CD14-positive monocyte (primary cell): ENCODE results near the gene STK11IP. TPM values are rescaled to one million over a fixed set of nuclear protein-coding genes. Genes with fewer than 3 reads are reported as not detected.

Source experiments
- DNase-seq, 3 donors: peaks; one replicate each; pipeline ENCODE4 v3.0.0-alpha.2; 2011 to 2022
- H2AFZ ChIP-seq: 2 replicates; pipeline ENCODE4 v1.6.0; 2012; ENCODE audit warnings: mild to moderate bottlenecking, low read depth, low read length, inconsistent platforms; ENCODE audit not compliant: insufficient read depth, poor library complexity, severe bottlenecking
- H3K27ac ChIP-seq, 2 donors: 1 replicate in 1 of 2; 2 replicates in 1 of 2; pipeline ENCODE4 v1.5.1; 2012 to 2013; ENCODE audit warnings: low read length in 2 of 2, control low read depth in 1 of 2, inconsistent platforms in 1 of 2, low read depth in 1 of 2, mild to moderate bottlenecking in 1 of 2
- H3K27me3 ChIP-seq, 2 donors: one replicate each; pipeline versions ENCODE4 v1.6.0 to v1.6.1; 2011 to 2013; ENCODE audit warnings: low read length in 2 of 2; ENCODE audit not compliant: control insufficient read depth in 2 of 2, insufficient read depth in 2 of 2
- H3K36me3 ChIP-seq, 2 donors: replicated peaks in 1 of 2; 1 replicate in 1 of 2; 2 replicates in 1 of 2; pipeline versions ENCODE4 v1.5.1 to v1.6.1; 2012 to 2013; ENCODE audit warnings: low read length in 2 of 2, control low read depth in 1 of 2, inconsistent platforms in 1 of 2, mild to moderate bottlenecking in 1 of 2; ENCODE audit not compliant: insufficient read depth in 2 of 2, control insufficient read depth in 1 of 2
- H3K4me1 ChIP-seq, 2 donors: 1 replicate in 1 of 2; 2 replicates in 1 of 2; pipeline versions ENCODE4 v1.5.1 to v1.6.1; 2012 to 2013; ENCODE audit warnings: low read length in 2 of 2, control low read depth in 1 of 2, inconsistent platforms in 1 of 2, mild to moderate bottlenecking in 1 of 2, moderate library complexity in 1 of 2; ENCODE audit not compliant: insufficient read depth in 2 of 2, control insufficient read depth in 1 of 2
- H3K4me2 ChIP-seq: replicated peaks from 2 replicates; pipeline ENCODE3; 2012; ENCODE audit warnings: low read length, moderate library complexity, mild to moderate bottlenecking; ENCODE audit not compliant: poor library complexity, severe bottlenecking; ENCODE audit errors: extremely low read depth
- H3K4me3 ChIP-seq, 3 experiments: fragments of 200-600 bp in 1 of 3; sonication (generic) in 1 of 3; replicated peaks in 1 of 3; 1 replicate in 2 of 3; 2 replicates in 1 of 3; pipeline ENCODE4 v1.5.1; 2011 to 2013; ENCODE audit warnings: low read length in 3 of 3, mild to moderate bottlenecking in 3 of 3, control low read depth in 2 of 3, low read depth in 2 of 3, inconsistent platforms in 1 of 3, moderate library complexity in 1 of 3
- H3K79me2 ChIP-seq: 2 replicates; pipeline ENCODE4 v1.6.0; 2012; ENCODE audit warnings: mild to moderate bottlenecking, control low read depth, inconsistent platforms, low read length, moderate library complexity; ENCODE audit not compliant: insufficient read depth
- H3K9ac ChIP-seq: 2 replicates; pipeline ENCODE4 v1.6.0; 2017; ENCODE audit warnings: low read length, mild to moderate bottlenecking; ENCODE audit not compliant: insufficient read depth, poor library complexity, severe bottlenecking
- H3K9me3 ChIP-seq, 2 donors: replicated peaks in 1 of 2; 1 replicate in 1 of 2; 2 replicates in 1 of 2; pipeline versions ENCODE4 v1.5.1 to v1.6.1; 2012 to 2013; ENCODE audit warnings: low read length in 2 of 2, control low read depth in 1 of 2; ENCODE audit not compliant: control insufficient read depth in 1 of 2, insufficient read depth in 1 of 2
- H4K20me1 ChIP-seq: 2 replicates; pipeline ENCODE4 v1.6.0; 2012; ENCODE audit warnings: mild to moderate bottlenecking, low read length, control low read depth, moderate library complexity; ENCODE audit not compliant: insufficient read depth
- H3K27ac Mint-ChIP-seq, 7 donors: one replicate each; pipeline ENCODE4 v1.8.0; 2020; ENCODE audit warnings: mild to moderate bottlenecking in 7 of 7, mixed read lengths in 7 of 7, moderate library complexity in 6 of 7, inconsistent platforms in 2 of 7
- H3K27me3 Mint-ChIP-seq, 3 donors: one replicate each; pipeline ENCODE4 v1.8.0; 2021 to 2022; ENCODE audit warnings: low read depth in 3 of 3, mild to moderate bottlenecking in 3 of 3, mixed read lengths in 3 of 3, moderate library complexity in 3 of 3, inconsistent platforms in 1 of 3
- H3K36me3 Mint-ChIP-seq, 2 donors: one replicate each; pipeline ENCODE4 v1.8.0; 2020; ENCODE audit warnings: mixed read lengths in 2 of 2, inconsistent platforms in 1 of 2, mild to moderate bottlenecking in 1 of 2
- H3K4me1 Mint-ChIP-seq: one replicate; pipeline ENCODE4 v1.8.0; 2020; ENCODE audit warnings: mild to moderate bottlenecking, mixed read lengths
- H3K4me3 Mint-ChIP-seq, 2 donors: one replicate each; pipeline ENCODE4 v1.8.0; 2020; ENCODE audit warnings: mild to moderate bottlenecking in 2 of 2, mixed read lengths in 2 of 2, moderate library complexity in 1 of 2
- H3K9me3 Mint-ChIP-seq, 7 donors: one replicate each; pipeline ENCODE4 v1.8.0; 2020 to 2022; ENCODE audit warnings: mixed read lengths in 7 of 7, mild to moderate bottlenecking in 6 of 7, moderate library complexity in 6 of 7, inconsistent platforms in 2 of 7
- WGBS: methylation state at CpG from one replicate; pipeline ENCODE4 v1.1.5; 2013; ENCODE audit warnings: missing lambda C conversion rate; ENCODE audit not compliant: insufficient coverage; 5-methylcytosine and 5-hydroxymethylcytosine counted together
- intact Hi-C, 2 donors: fragments of 100-400 bp; cut with micrococcal nuclease; formaldehyde crosslinking; loops; one replicate each; pipeline versions ENCODE4 v1.15.0 to v1.15.1; 2023
- polyA plus RNA-seq, 3 donors: library from polyadenylated mRNA; depleted of rRNA in 1 of 3; unstranded in 2 of 3; stranded (reverse) in 1 of 3; fragments of 300-500 nt in 2 of 3; fragments of >200 nt in 1 of 3; fragmentation: Illumina TruSeq in 2 of 3; gene quantifications; 1 replicate in 2 of 3; 2 replicates in 1 of 3; pipeline ENCODE4 v1.2.3, GENCODE V29; 2012 to 2021
- TF ChIP-seq, protein P1 (sequence below): fragments of 200-600 bp; IDR thresholded peaks from one replicate; pipeline ENCODE4 v1.8.0; 2022; ENCODE audit warnings: antibody characterized with exemption, mild to moderate bottlenecking

Gene STK11IP
- polyA plus RNA-seq, 3 donors = 13.0 to 79.1 (median 15.7) TPM

- no peak for DNase-seq
- no peak overlapping the region for H3K4me3 ChIP-seq
- WGBS = 92% methylated on average over 17 of the region's 22 CpGs
- H3K27ac ChIP-seq = no peak overlapping the region
- H3K9me3 Mint-ChIP-seq = peaks cover 0 to 2% (median 0%) of the 10 kb centered on the region in 7 donors
- TF ChIP-seq, protein P1, sequence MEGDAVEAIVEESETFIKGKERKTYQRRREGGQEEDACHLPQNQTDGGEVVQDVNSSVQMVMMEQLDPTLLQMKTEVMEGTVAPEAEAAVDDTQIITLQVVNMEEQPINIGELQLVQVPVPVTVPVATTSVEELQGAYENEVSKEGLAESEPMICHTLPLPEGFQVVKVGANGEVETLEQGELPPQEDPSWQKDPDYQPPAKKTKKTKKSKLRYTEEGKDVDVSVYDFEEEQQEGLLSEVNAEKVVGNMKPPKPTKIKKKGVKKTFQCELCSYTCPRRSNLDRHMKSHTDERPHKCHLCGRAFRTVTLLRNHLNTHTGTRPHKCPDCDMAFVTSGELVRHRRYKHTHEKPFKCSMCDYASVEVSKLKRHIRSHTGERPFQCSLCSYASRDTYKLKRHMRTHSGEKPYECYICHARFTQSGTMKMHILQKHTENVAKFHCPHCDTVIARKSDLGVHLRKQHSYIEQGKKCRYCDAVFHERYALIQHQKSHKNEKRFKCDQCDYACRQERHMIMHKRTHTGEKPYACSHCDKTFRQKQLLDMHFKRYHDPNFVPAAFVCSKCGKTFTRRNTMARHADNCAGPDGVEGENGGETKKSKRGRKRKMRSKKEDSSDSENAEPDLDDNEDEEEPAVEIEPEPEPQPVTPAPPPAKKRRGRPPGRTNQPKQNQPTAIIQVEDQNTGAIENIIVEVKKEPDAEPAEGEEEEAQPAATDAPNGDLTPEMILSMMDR = no peak
- H3K79me2 ChIP-seq = no peaks in the 10 kb centered on the region
- no peaks in the 10 kb centered on the region for H3K36me3 Mint-ChIP-seq
- no peak overlapping the region for H3K4me3 Mint-ChIP-seq
- H3K27me3 ChIP-seq = no peaks in the 10 kb centered on the region
- no peak overlapping the region for H3K9ac ChIP-seq
- no peak overlapping the region for H2AFZ ChIP-seq
- no peaks in the 10 kb centered on the region for H3K36me3 ChIP-seq
- peaks cover 4% of the 10 kb centered on the region for H3K4me1 Mint-ChIP-seq
- peaks cover 2 to 18% (median 9%) of the 10 kb centered on the region in 3 donors for H3K27me3 Mint-ChIP-seq
- H4K20me1 ChIP-seq = no peaks in the 10 kb centered on the region
- H3K9me3 ChIP-seq = no peaks in the 10 kb centered on the region
- intact Hi-C loops = no loop called here
- no peak overlapping the region for H3K4me2 ChIP-seq
- no peak overlapping the region for H3K27ac Mint-ChIP-seq
- H3K4me1 ChIP-seq = peaks cover 0 to 3% of the 10 kb centered on the region in 2 donors
These were observed 37.5 kb downstream of the STK11IP start for GRCh38 chr2:219634951-219635751.

GRCh38 chr2:219636144-219636915, 38.7 kb downstream of the STK11IP start:
- Histone ChIP-seq H3K4me1 (peaks cover 0 to 3% of the 10 kb centered on the region in 2 donors), H3K4me2 (no peak overlapping the region), H3K9me3 (no peaks in the 10 kb centered on the region), H3K27me3 (no peaks in the 10 kb centered on the region), H3K27ac (no peak overlapping the region), H3K9ac (no peak overlapping the region), H3K79me2 (no peaks in the 10 kb centered on the region), H4K20me1 (no peaks in the 10 kb centered on the region), H3K36me3 (no peaks in the 10 kb centered on the region), H3K4me3 (no peak overlapping the region), H2AFZ (no peak overlapping the region)
- H3K27ac Mint-ChIP-seq = no peak overlapping the region
- DNase-seq = no peak
- TF ChIP-seq, protein P1 = no peak
- 92% methylated on average over 2 of the region's 24 CpGs for WGBS
- peaks cover 4% of the 10 kb centered on the region for H3K4me1 Mint-ChIP-seq
- H3K36me3 Mint-ChIP-seq = no peaks in the 10 kb centered on the region
- intact Hi-C loops = no loop called here
- peaks cover 0 to 1% (median 0%) of the 10 kb centered on the region in 7 donors for H3K9me3 Mint-ChIP-seq
- peaks cover 2 to 12% (median 11%) of the 10 kb centered on the region in 3 donors for H3K27me3 Mint-ChIP-seq
- no peak overlapping the region for H3K4me3 Mint-ChIP-seq
